Body of pancreas (tissue), 4 donors: ENCODE measurements around the gene PARM1. TPM values are rescaled to one million over a fixed set of nuclear protein-coding genes. Genes with fewer than 3 reads are reported as not detected.

Experiments
- ATAC-seq: fragments of 150-250 bp; one replicate; pipeline ENCODE4 v1.9.1; 2016
- DNase-seq, 4 donors: peaks; one replicate each; pipeline ENCODE4 v3.0.0-alpha.2; 2019
- H3K27ac ChIP-seq, 4 donors: fragments of 200-600 bp; sonication (generic); 1 replicate in 3 of 4; 2 replicates in 1 of 4; pipeline versions ENCODE4 v1.5.1 to v1.6.1; 2016 to 2019; ENCODE audit warnings: mild to moderate bottlenecking in 1 of 4, mixed read lengths in 1 of 4, moderate library complexity in 1 of 4
- H3K27me3 ChIP-seq, 2 donors: fragments of 200-600 bp; sonication (generic); one replicate each; pipeline ENCODE4 v1.6.0; 2016; ENCODE audit warnings: mild to moderate bottlenecking in 1 of 2
- H3K36me3 ChIP-seq, 2 donors: fragments of 200-600 bp; sonication (generic); replicated peaks in 1 of 2; 2 replicates each; pipeline ENCODE4 v1.5.1; 2016; ENCODE audit warnings: low read depth in 2 of 2; ENCODE audit not compliant: insufficient read depth in 1 of 2
- H3K4me1 ChIP-seq: fragments of 200-600 bp; sonication (generic); one replicate; pipeline ENCODE4 v1.6.0; 2016
- H3K4me3 ChIP-seq, 2 donors: fragments of 200-600 bp; sonication (generic); 1 replicate in 1 of 2; 2 replicates in 1 of 2; pipeline ENCODE4 v1.5.1; 2016 to 2019
- H3K9me3 ChIP-seq, 3 donors: fragments of 200-600 bp; sonication (generic); 1 replicate in 2 of 3; 2 replicates in 1 of 3; pipeline ENCODE4 v1.5.1; 2016
- POLR2A ChIP-seq, 3 donors: fragments of 450-650 bp; IDR thresholded peaks; one replicate each; pipeline ENCODE4 v1.6.1; 2016; ENCODE audit warnings: antibody characterized with exemption in 3 of 3, mild to moderate bottlenecking in 2 of 3
- WGBS, 2 donors: methylation state at CpG; one replicate each; pipeline ENCODE4 v1.1.5; 2017; 5-methylcytosine and 5-hydroxymethylcytosine counted together
- intact Hi-C: fragments of 100-400 bp; cut with DNase I; formaldehyde crosslinking; loops from one replicate; pipeline ENCODE4 v1.15.1; 2023
- total RNA-seq, 2 donors: library from RNA; depleted of rRNA; stranded (reverse); fragments of >200 nt; gene quantifications; one replicate each; pipeline ENCODE4 v1.1.0, GENCODE V29; 2016
- TF ChIP-seq, protein P1 (sequence below), 7 experiments: fragments of 450-650 bp in 4 of 7; fragments of 200-600 bp in 3 of 7; sonication (generic) in 3 of 7; IDR thresholded peaks; one replicate each; pipeline ENCODE4 v1.5.1; 2016 to 2019; ENCODE audit warnings: antibody characterized with exemption in 7 of 7

Gene PARM1, protein sequence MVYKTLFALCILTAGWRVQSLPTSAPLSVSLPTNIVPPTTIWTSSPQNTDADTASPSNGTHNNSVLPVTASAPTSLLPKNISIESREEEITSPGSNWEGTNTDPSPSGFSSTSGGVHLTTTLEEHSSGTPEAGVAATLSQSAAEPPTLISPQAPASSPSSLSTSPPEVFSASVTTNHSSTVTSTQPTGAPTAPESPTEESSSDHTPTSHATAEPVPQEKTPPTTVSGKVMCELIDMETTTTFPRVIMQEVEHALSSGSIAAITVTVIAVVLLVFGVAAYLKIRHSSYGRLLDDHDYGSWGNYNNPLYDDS
- total RNA-seq = 10 to 100 TPM; 21.0 to 28.7 TPM

GRCh38 chr4:74932832-74933561 lies at the start of gene PARM1:
PARM1 (plus strand) TSS chr4:74933116; CDS start chr4:74933328, 212 bp downstream.
- H3K27ac ChIP-seq = peak within 1 kb of the TSS; percentile 55 to 95 (median 92)
- peaks cover 9% of the 10 kb centered on the region for H3K4me1 ChIP-seq
- intact Hi-C loops = no loop called here
- 0% methylated on average over 13 to 63 of the region's 64 CpGs for WGBS, 2 donors
- H3K9me3 ChIP-seq = no peaks in the 10 kb centered on the region
- peak; percentile 88 to 94 (median 92) for TF ChIP-seq POLR2A (IDR thresholded peaks at IDR 0.05)
- TF ChIP-seq, protein P1, sequence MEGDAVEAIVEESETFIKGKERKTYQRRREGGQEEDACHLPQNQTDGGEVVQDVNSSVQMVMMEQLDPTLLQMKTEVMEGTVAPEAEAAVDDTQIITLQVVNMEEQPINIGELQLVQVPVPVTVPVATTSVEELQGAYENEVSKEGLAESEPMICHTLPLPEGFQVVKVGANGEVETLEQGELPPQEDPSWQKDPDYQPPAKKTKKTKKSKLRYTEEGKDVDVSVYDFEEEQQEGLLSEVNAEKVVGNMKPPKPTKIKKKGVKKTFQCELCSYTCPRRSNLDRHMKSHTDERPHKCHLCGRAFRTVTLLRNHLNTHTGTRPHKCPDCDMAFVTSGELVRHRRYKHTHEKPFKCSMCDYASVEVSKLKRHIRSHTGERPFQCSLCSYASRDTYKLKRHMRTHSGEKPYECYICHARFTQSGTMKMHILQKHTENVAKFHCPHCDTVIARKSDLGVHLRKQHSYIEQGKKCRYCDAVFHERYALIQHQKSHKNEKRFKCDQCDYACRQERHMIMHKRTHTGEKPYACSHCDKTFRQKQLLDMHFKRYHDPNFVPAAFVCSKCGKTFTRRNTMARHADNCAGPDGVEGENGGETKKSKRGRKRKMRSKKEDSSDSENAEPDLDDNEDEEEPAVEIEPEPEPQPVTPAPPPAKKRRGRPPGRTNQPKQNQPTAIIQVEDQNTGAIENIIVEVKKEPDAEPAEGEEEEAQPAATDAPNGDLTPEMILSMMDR (IDR thresholded peaks at IDR 0.05) = peak; percentile 54 to 94 (median 79)
- peak within 1 kb of the TSS; percentile 78 to 87 for H3K4me3 ChIP-seq
- DNase-seq = peak; percentile 93 to 95 (median 94)
- no peaks in the 10 kb centered on the region for H3K27me3 ChIP-seq
- H3K36me3 ChIP-seq = no peaks in the 10 kb centered on the region
- peak; percentile 92 for ATAC-seq

GRCh38 chr4:74884266-74884665 lies 48.6 kb upstream of the PARM1 start:
- H3K27ac ChIP-seq = no peak overlapping the region
- ATAC-seq (no peak), DNase-seq (no peak)
- H3K27me3 ChIP-seq = no peaks in the 10 kb centered on the region
- H3K4me3 ChIP-seq = no peak overlapping the region
- WGBS, 2 donors = 17 to 32% methylated on average over 2 of the region's 2 CpGs
- no peaks in the 10 kb centered on the region for H3K9me3 ChIP-seq
- TF ChIP-seq POLR2A (IDR thresholded peaks at IDR 0.05) = no peak
- TF ChIP-seq, protein P1 (IDR thresholded peaks at IDR 0.05) = no peak
- H3K36me3 ChIP-seq = no peaks in the 10 kb centered on the region
- intact Hi-C loops = no loop called here
- no peaks in the 10 kb centered on the region for H3K4me1 ChIP-seq

- Histone ChIP-seq H3K27me3 (no peaks in the 10 kb centered on the region), H3K4me3 (no peak overlapping the region), H3K27ac (no peak overlapping the region), H3K4me1 (no peaks in the 10 kb centered on the region), H3K36me3 (no peaks in the 10 kb centered on the region), H3K9me3 (no peaks in the 10 kb centered on the region)
- TF ChIP-seq POLR2A (IDR thresholded peaks at IDR 0.05) = no peak
- TF ChIP-seq, protein P1 (IDR thresholded peaks at IDR 0.05) = no peak
- no peak for DNase-seq
- 78 to 96% methylated on average over 4 of the region's 4 CpGs for whole genome bisulfite sequencing, 2 donors
- ATAC-seq = no peak
- intact Hi-C loops = no loop called here
These were observed 46.4 kb upstream of the PARM1 start for GRCh38 chr4:74886484-74886883.

GRCh38 chr4:74890341-74890740 lies 42.6 kb upstream of the PARM1 start:
- TF ChIP-seq POLR2A (IDR thresholded peaks at IDR 0.05) = no peak
- TF ChIP-seq, protein P1 (IDR thresholded peaks at IDR 0.05) = no peak
- 65% methylated on average over 5 of the region's 5 CpGs for WGBS, 2 donors
- intact Hi-C loops = no loop called here
- ATAC-seq = no peak
- no peak for DNase-seq
- H3K27ac ChIP-seq = no peak overlapping the region
- no peaks in the 10 kb centered on the region for H3K4me1 ChIP-seq
- no peaks in the 10 kb centered on the region for H3K9me3 ChIP-seq
- H3K4me3 ChIP-seq = no peak overlapping the region
- no peaks in the 10 kb centered on the region for H3K27me3 ChIP-seq
- H3K36me3 ChIP-seq = no peaks in the 10 kb centered on the region
